H1 (cell line): Measurements from ENCODE around the gene CYP46A1. TPM values are rescaled to one million over a fixed set of nuclear protein-coding genes. Genes with fewer than 3 reads are reported as not detected.

Experiments
- CTCF ChIA-PET: fragments of 300-600 bp; sonication (Branson Sonifier 250); formaldehyde crosslinking; loops from one replicate; lab custom pipeline; 2021; ENCODE audit not compliant: partially characterized antibody; lab: Charles Lee
- POLR2A ChIA-PET: fragments of 300-600 bp; sonication (Branson Sonifier 250); formaldehyde crosslinking; loops from one replicate; lab custom pipeline; 2021; ENCODE audit warnings: inconsistent platforms; ENCODE audit not compliant: partially characterized antibody; lab: Charles Lee
- DNase-seq, 2 experiments: peaks; one replicate each; pipeline versions ENCODE4 v3.0.0 to v3.0.0-alpha.2; 2010 to 2022; ENCODE audit warnings: low spot score in 2 of 2, low read depth in 1 of 2, mixed read lengths in 1 of 2
- FAIRE-seq: peaks from 2 replicates; lab custom pipeline; 2011; peaks lifted over from hg19 to GRCh38; lab: Jason Lieb, UNC
- H2AFZ ChIP-seq: 2 replicates; pipeline ENCODE4 v1.8.1; 2012; ENCODE audit warnings: low read length, inconsistent platforms
- H2AK5ac ChIP-seq: 2 replicates; pipeline ENCODE4 v1.6.1; 2013; ENCODE audit warnings: low read depth, low read length
- H2BK120ac ChIP-seq: replicated peaks from 2 replicates; pipeline ENCODE3; 2013; ENCODE audit warnings: low read depth, low read length, inconsistent platforms
- H2BK12ac ChIP-seq: 2 replicates; pipeline ENCODE4 v1.6.1; 2013; ENCODE audit warnings: low read depth, low read length
- H2BK15ac ChIP-seq: 2 replicates; pipeline ENCODE4 v1.6.1; 2013; ENCODE audit warnings: low read length
- H2BK20ac ChIP-seq: 2 replicates; pipeline ENCODE4 v1.6.1; 2013; ENCODE audit warnings: low read length
- H2BK5ac ChIP-seq: 2 replicates; pipeline ENCODE4 v1.6.1; 2013; ENCODE audit warnings: low read depth, low read length
- H3K14ac ChIP-seq: 2 replicates; pipeline ENCODE4 v1.6.1; 2013; ENCODE audit warnings: inconsistent platforms; ENCODE audit not compliant: insufficient read length
- H3K18ac ChIP-seq: 2 replicates; pipeline ENCODE4 v1.6.1; 2013; ENCODE audit warnings: low read length; ENCODE audit errors: extremely low read depth
- H3K23ac ChIP-seq: 2 replicates; pipeline ENCODE4 v1.6.1; 2013; ENCODE audit warnings: inconsistent platforms; ENCODE audit not compliant: insufficient read length
- H3K23me2 ChIP-seq: 2 replicates; pipeline ENCODE4 v1.6.1; 2013; ENCODE audit warnings: low read depth, low read length
- H3K27ac ChIP-seq: 2 replicates; pipeline ENCODE4 v1.6.1; 2011; ENCODE audit warnings: low read depth, low read length, inconsistent platforms
- H3K27me3 ChIP-seq, 4 experiments: replicated peaks in 1 of 4; 1 replicate in 1 of 4; 2 replicates in 3 of 4; pipeline versions ENCODE4 v1.6.1 to v1.8.1; 2011 to 2013; ENCODE audit warnings: low read length in 3 of 4, mild to moderate bottlenecking in 3 of 4, inconsistent platforms in 2 of 4, mixed read lengths in 2 of 4, moderate library complexity in 1 of 4; ENCODE audit not compliant: control insufficient read depth in 3 of 4, insufficient read depth in 3 of 4; ENCODE audit errors: extremely low read depth in 1 of 4
- H3K36me3 ChIP-seq, 4 experiments: 2 replicates each; pipeline versions ENCODE4 v1.6.1 to v1.8.1; 2011 to 2013; ENCODE audit warnings: mild to moderate bottlenecking in 4 of 4, low read length in 3 of 4, moderate library complexity in 2 of 4, control low read depth in 1 of 4, inconsistent platforms in 1 of 4; ENCODE audit not compliant: insufficient read depth in 4 of 4, control insufficient read depth in 2 of 4
- H3K4ac ChIP-seq: replicated peaks from 2 replicates; pipeline ENCODE3; 2013; ENCODE audit warnings: low read length, low read depth, mixed read lengths, inconsistent platforms; ENCODE audit not compliant: insufficient read length
- H3K4me1 ChIP-seq, 4 experiments: replicated peaks in 1 of 4; 1 replicate in 1 of 4; 2 replicates in 3 of 4; pipeline versions ENCODE4 v1.6.1 to v1.8.1; 2011 to 2013; ENCODE audit warnings: low read length in 3 of 4, inconsistent platforms in 2 of 4, mixed read lengths in 1 of 4; ENCODE audit not compliant: insufficient read depth in 4 of 4, control insufficient read depth in 3 of 4
- H3K4me2 ChIP-seq, 2 experiments: 2 replicates each; pipeline versions ENCODE4 v1.6.1 to v1.8.1; 2011 to 2013; ENCODE audit warnings: low read depth in 2 of 2, low read length in 2 of 2, control low read depth in 1 of 2, inconsistent platforms in 1 of 2, mild to moderate bottlenecking in 1 of 2; ENCODE audit not compliant: insufficient read depth in 1 of 2
- H3K4me3 ChIP-seq, 4 experiments: fragments of 200-600, 300-600 bp in 1 of 4; sonication (generic), shearing (Covaris generic), sonication (Bioruptor Twin) in 1 of 4; 2 replicates each; pipeline versions ENCODE4 v1.5.1 to v1.8.1; 2011 to 2016; ENCODE audit warnings: low read length in 4 of 4, low read depth in 3 of 4, control low read depth in 2 of 4, inconsistent platforms in 2 of 4, mild to moderate bottlenecking in 2 of 4, mixed read lengths in 1 of 4, moderate library complexity in 1 of 4; ENCODE audit not compliant: insufficient read depth in 2 of 4; ENCODE audit errors: extremely low read depth in 1 of 4
- H3K56ac ChIP-seq: replicated peaks from 2 replicates; pipeline ENCODE3; 2013; ENCODE audit warnings: low read depth, mild to moderate bottlenecking, mixed read lengths, low read length, inconsistent platforms; ENCODE audit not compliant: insufficient read length
- H3K79me1 ChIP-seq: 2 replicates; pipeline ENCODE4 v1.6.1; 2013; ENCODE audit warnings: low read depth, low read length, control low read depth
- H3K79me2 ChIP-seq, 2 experiments: 2 replicates each; pipeline versions ENCODE4 v1.6.1 to v1.8.1; 2012 to 2013; ENCODE audit warnings: low read length in 2 of 2, mild to moderate bottlenecking in 2 of 2, inconsistent platforms in 1 of 2; ENCODE audit not compliant: insufficient read depth in 2 of 2, control insufficient read depth in 1 of 2
- H3K9ac ChIP-seq, 4 experiments: replicated peaks in 1 of 4; 1 replicate in 1 of 4; 2 replicates in 3 of 4; pipeline versions ENCODE4 v1.6.1 to v1.8.1; 2011 to 2013; ENCODE audit warnings: low read depth in 3 of 4, low read length in 3 of 4, control low read depth in 2 of 4, mild to moderate bottlenecking in 2 of 4, moderate library complexity in 2 of 4, inconsistent platforms in 1 of 4; ENCODE audit errors: extremely low read depth in 1 of 4
- H3K9me3 ChIP-seq, 2 experiments: 2 replicates each; pipeline versions ENCODE4 v1.6.1 to v1.8.1; 2012 to 2013; ENCODE audit warnings: mild to moderate bottlenecking in 2 of 2, moderate library complexity in 2 of 2, control low read depth in 1 of 2, inconsistent platforms in 1 of 2, low read depth in 1 of 2, low read length in 1 of 2, mixed read lengths in 1 of 2; ENCODE audit not compliant: insufficient read depth in 2 of 2
- H4K20me1 ChIP-seq, 2 experiments: replicated peaks in 1 of 2; 2 replicates each; pipeline versions ENCODE3 to v1.8.1; 2011 to 2013; ENCODE audit warnings: inconsistent platforms in 2 of 2, low read length in 2 of 2, mild to moderate bottlenecking in 1 of 2; ENCODE audit not compliant: insufficient read depth in 2 of 2, control insufficient read depth in 1 of 2
- H4K5ac ChIP-seq: 2 replicates; pipeline ENCODE4 v1.6.1; 2013; ENCODE audit warnings: low read length, low read depth, mixed read lengths, inconsistent platforms; ENCODE audit not compliant: insufficient read length
- H4K8ac ChIP-seq: 2 replicates; pipeline ENCODE4 v1.8.0; 2013; ENCODE audit warnings: mild to moderate bottlenecking, moderate library complexity, low read length, inconsistent platforms; ENCODE audit not compliant: insufficient read depth; ENCODE audit errors: extremely low read depth
- H4K91ac ChIP-seq: replicated peaks from 2 replicates; pipeline ENCODE3; 2013; ENCODE audit warnings: low read length, mixed read lengths, inconsistent platforms; ENCODE audit not compliant: insufficient read length
- ATF3 ChIP-seq: IDR thresholded peaks from 2 replicates; pipeline ENCODE4 v1.6.1; 2011; ENCODE audit warnings: low read depth, mild to moderate bottlenecking, low read length; ENCODE audit not compliant: insufficient read depth
- JUND ChIP-seq: IDR thresholded peaks from 2 replicates; pipeline ENCODE4 v1.6.1; 2011; ENCODE audit warnings: mild to moderate bottlenecking, improper control_type of control experiment, low read length
- KDM1A ChIP-seq: fragments of 200-600, 300-600 bp; sonication (generic); IDR thresholded peaks from 2 replicates; pipeline ENCODE4 v1.7.1; 2016; ENCODE audit warnings: mild to moderate bottlenecking, low read length, borderline replicate concordance
- POLR2A ChIP-seq, 2 experiments: IDR thresholded peaks; 1 replicate in 1 of 2; 2 replicates in 1 of 2; pipeline ENCODE4 v1.6.1; 2011; ENCODE audit warnings: low read depth in 2 of 2, low read length in 2 of 2, mild to moderate bottlenecking in 2 of 2; ENCODE audit errors: control extremely low read depth in 1 of 2
- SP4 ChIP-seq: IDR thresholded peaks from 2 replicates; pipeline ENCODE4 v1.6.1; 2012; ENCODE audit warnings: low read length, inconsistent platforms
- TAF7 ChIP-seq: optimal IDR thresholded peaks from 2 replicates; pipeline ENCODE3; 2011; ENCODE audit warnings: low read depth, mild to moderate bottlenecking, inconsistent platforms, low read length, moderate library complexity, borderline replicate concordance
- WGBS, 2 experiments: shearing (Covaris generic) in 1 of 2; methylation state at CpG; one replicate each; pipeline versions ENCODE4 v1.1.6 to v1.1.7; 2013 to 2015; ENCODE audit warnings: low lambda C conversion rate in 2 of 2, mixed read lengths in 2 of 2, inconsistent platforms in 1 of 2, low coverage in 1 of 2, missing lambda C conversion rate in 1 of 2; ENCODE audit not compliant: insufficient replicate concordance in 2 of 2, insufficient coverage in 1 of 2, insufficient read length in 1 of 2; ENCODE audit errors: extremely low coverage in 1 of 2, missing lambda C conversion rate in 1 of 2; 5-methylcytosine and 5-hydroxymethylcytosine counted together
- polyA plus RNA-seq, 7 experiments: library from polyadenylated mRNA; depleted of rRNA in 3 of 7; stranded (reverse) in 5 of 7; unstranded in 2 of 7; fragments of >200 nt in 5 of 7; fragments of 200-250 nt in 2 of 7; gene quantifications; 1 replicate in 5 of 7; 2 replicates in 1 of 7; 4 replicates in 1 of 7; pipeline versions ENCODE4 v1.2.1 to v1.2.3, GENCODE V29; 2011 to 2013; ENCODE audit warnings: missing spikeins in 2 of 7, mixed read lengths in 2 of 7
- total RNA-seq: library from RNA; stranded (reverse); fragmentation: NEBNext Ultra II Directional; extraction: Animal tissue kit (Norgen Biotek cat#: 25700); gene quantifications from 2 replicates; pipeline ENCODE4 v1.2.1, GENCODE V29; 2021

The CYP46A1 gene
- total and polyA plus RNA-seq, 2 of the 8 experiments (the other 6 are each of a cell fraction or from before 2014, with no cell fraction given), result 0.41 to 1.3 TPM

DNA sequence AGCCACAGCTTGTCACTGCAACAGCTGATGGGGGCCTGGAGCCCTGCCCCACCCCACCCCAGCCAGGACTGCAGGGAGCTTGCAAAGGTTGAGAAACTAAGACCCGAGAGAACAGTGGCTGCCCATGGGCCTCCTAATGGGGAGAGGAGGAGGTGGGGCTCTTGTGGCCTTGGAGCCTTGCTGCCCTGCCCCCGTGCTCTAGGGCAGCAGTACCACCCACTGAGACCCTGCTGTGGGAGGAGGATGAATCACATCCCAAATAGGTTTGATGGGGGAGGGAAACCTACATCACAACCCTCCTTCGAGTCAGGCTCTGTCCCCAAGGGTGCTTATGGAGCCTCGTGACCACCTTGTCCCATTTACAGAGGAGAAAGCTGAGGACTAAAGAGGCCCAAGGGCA is 23.3 kb upstream of the CYP46A1 start:
- Histone ChIP-seq H3K23ac (no peak overlapping the region), H4K20me1 (peaks cover 0 to 3% of the 10 kb centered on the region in 2 experiments), H3K9ac (no peak overlapping the region), H2AFZ (no peak overlapping the region), H3K4ac (no peak overlapping the region), H2BK120ac (no peak overlapping the region), H2AK5ac (no peak overlapping the region; the same call in 1 of the 2 replicates), H3K79me2 (no peaks in the 10 kb centered on the region), H2BK5ac (peak overlapping the region; percentile 84; the same call in 1 of the 2 replicates), H3K23me2 (peaks cover 16% of the 10 kb centered on the region), H4K5ac (no peak overlapping the region), H3K4me1 (peaks cover 11 to 38% (median 20%) of the 10 kb centered on the region in 4 experiments), H3K56ac (no peak overlapping the region), H4K91ac (peak overlapping the region; percentile 90), H3K27me3 (peaks cover 0 to 11% (median 3%) of the 10 kb centered on the region in 4 experiments; a peak in 3 of 7 replicates), H3K4me3 (peak overlapping the region in 1 of 4 experiments; percentile 45; a peak in 1 of 8 replicates), H4K8ac (no peak overlapping the region; the same call in 1 of the 2 replicates), H3K9me3 (no peaks in the 10 kb centered on the region), H3K79me1 (peaks cover 4% of the 10 kb centered on the region; the same call in 1 of the 2 replicates), H3K14ac (no peak overlapping the region), H2BK15ac (0 out of 2 replicates have a peak overlapping the region, but pooled peaks have one; percentile 75), H3K18ac (peak overlapping the region; percentile 81), H3K36me3 (0 out of 8 replicates have a peak, but pooled peaks cover 0 to 7% (median 0%) of the 10 kb centered on the region in 4 experiments), H2BK12ac (peak overlapping the region; percentile 68; the same call in 1 of the 2 replicates), H3K27ac (no peak overlapping the region), H2BK20ac (peak overlapping the region; percentile 89; the same call in 1 of the 2 replicates), H3K4me2 (peak overlapping the region; percentile 63 to 66; a peak in 3 of 4 replicates)
- DNase-seq (no peak), FAIRE-seq (no peak)
- ChIA-PET POLR2A (interaction anchor here (1.0 to 1.5 kb wide), 3 partner anchors 10 to 23 kb away, joined by 3 to 5 read pairs (median 3); partner anchors contain the start of gene CYP46A1), CTCF (interaction anchor here (1.0 to 2.7 kb wide), 2 partner anchors 12 to 20 kb away, joined by 3 to 11 read pairs; no protein-coding TSS in a partner anchor)
- no peak for TF ChIP-seq ATF3
- TF ChIP-seq POLR2A (IDR thresholded peaks at IDR 0.05; ENCODE audit: control extremely low read depth in 1 of 2, low read depth in 2 of 2, low read length in 2 of 2), result no peak
- TF ChIP-seq SP4, result no peak
- TF ChIP-seq TAF7, result no peak
- TF ChIP-seq JUND, result peak; percentile 45; the same call in 1 of the 2 replicates
- TF ChIP-seq KDM1A, result peak; percentile 21; the same call in 1 of the 2 replicates
- 47% methylated on average over 4 of the region's 4 CpGs; no CpG with 5 or more reads in 1 of the 2 experiments for WGBS, 2 experiments
